ENCODE data around the gene VPS25. TPM values are rescaled to one million over a fixed set of nuclear protein-coding genes. Genes with fewer than 3 reads are reported as not detected.

Gene VPS25
- total RNA-seq, 2 experiments from 2014 or later = 90.4 to 91.7 TPM

- peak overlapping the region; percentile 90 for H3K4me3 Mint-ChIP-seq
- peaks cover 4% of the 10 kb centered on the region for H3K9me3 Mint-ChIP-seq
- H3K4me1 Mint-ChIP-seq = peaks cover 10% of the 10 kb centered on the region
- no peak for DNase-seq
- H3K36me3 Mint-ChIP-seq = peaks cover 6% of the 10 kb centered on the region
- no peaks in the 10 kb centered on the region for H3K27me3 Mint-ChIP-seq
- H3K27ac Mint-ChIP-seq = no peak overlapping the region
Measured at GRCh38 chr17:42797067-42798007, 24.1 kb downstream of the VPS25 start.

GRCh38 chr17:42798011-42798382 is 24.7 kb downstream of the VPS25 start:
- Mint-ChIP-seq H3K9me3 (peaks cover 4% of the 10 kb centered on the region), H3K27ac (peak overlapping the region; percentile 69), H3K4me1 (peaks cover 10% of the 10 kb centered on the region), H3K4me3 (peak overlapping the region; percentile 90), H3K27me3 (no peaks in the 10 kb centered on the region), H3K36me3 (peaks cover 6% of the 10 kb centered on the region)
- no peak for DNase-seq

DNA sequence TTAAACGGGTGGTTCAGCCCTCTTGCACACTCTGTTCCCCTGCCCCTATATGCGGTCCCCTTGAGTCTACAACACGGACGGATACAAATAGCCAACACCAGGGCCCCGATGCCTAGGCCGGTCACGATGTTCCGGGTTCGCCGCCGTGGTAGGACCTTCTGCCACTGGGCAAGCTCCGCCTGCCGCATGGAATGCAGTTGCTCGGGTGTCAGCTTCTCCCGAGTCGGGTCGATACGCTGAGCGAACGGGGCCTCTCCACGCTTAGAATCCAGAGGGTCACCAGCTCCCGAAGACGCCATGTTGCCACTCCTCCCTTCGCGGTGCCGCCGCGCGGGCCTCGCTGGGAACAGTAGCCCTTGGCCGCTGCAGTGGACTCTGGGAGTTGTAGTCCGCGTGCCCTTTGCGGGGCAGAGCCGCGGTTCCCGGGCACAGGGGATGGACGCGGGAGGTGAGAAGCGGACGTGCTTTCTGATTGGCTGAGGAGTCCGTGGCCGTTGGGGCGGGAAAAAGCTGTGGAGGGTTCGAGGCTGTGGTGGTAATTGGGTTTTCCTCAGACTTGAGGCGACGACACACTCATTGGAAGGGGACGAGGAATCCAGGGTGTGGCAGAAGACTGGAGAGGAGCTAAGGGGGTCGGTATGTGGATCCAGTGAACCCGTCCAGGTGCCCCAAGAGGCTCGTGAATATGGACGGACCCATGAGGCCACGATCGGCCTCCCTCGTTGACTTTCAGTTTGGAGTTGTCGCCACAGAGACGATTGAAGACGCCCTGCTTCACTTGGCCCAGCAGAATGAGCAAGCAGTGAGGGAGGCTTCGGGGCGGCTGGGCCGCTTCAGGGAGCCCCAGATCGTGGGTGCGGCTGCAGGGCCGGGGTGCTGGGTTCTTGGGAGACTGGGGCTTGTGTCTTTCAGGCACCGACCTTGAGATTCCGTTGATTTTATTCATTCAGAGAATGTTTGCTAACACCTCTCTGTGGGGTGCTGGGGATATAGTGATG is 25.4 kb downstream of the VPS25 start, which contains the start of the genes CNTD1 and COA3:
TSS of gene CNTD1 (plus strand) at position 479 of the 998 bp plus-strand sequence. CDS start at position 686, 207 bp downstream.
TSS of gene COA3 (minus strand) at position 322 of the 998 bp plus-strand sequence. CDS start at position 299, 23 bp downstream.
- peak within 1 kb of the TSS; percentile 90 for H3K4me3 Mint-ChIP-seq
- peak within 1 kb of the TSS; percentile 69 for H3K27ac Mint-ChIP-seq
- H3K9me3 Mint-ChIP-seq = peaks cover 4% of the 10 kb centered on the region
- no peaks in the 10 kb centered on the region for H3K27me3 Mint-ChIP-seq
- DNase-seq = peak; percentile 87
- H3K4me1 Mint-ChIP-seq = peaks cover 10% of the 10 kb centered on the region
- H3K36me3 Mint-ChIP-seq = peaks cover 6% of the 10 kb centered on the region

- H3K4me3 Mint-ChIP-seq = no peak overlapping the region
- H3K27me3 Mint-ChIP-seq = no peaks in the 10 kb centered on the region
- DNase-seq = no peak
- H3K9me3 Mint-ChIP-seq = peaks cover 4% of the 10 kb centered on the region
- peaks cover 4% of the 10 kb centered on the region for H3K4me1 Mint-ChIP-seq
- H3K27ac Mint-ChIP-seq = no peak overlapping the region
- H3K36me3 Mint-ChIP-seq = peaks cover 2% of the 10 kb centered on the region
Measured at GRCh38 chr17:42803074-42803883, 30.0 kb downstream of the VPS25 start.

DNA sequence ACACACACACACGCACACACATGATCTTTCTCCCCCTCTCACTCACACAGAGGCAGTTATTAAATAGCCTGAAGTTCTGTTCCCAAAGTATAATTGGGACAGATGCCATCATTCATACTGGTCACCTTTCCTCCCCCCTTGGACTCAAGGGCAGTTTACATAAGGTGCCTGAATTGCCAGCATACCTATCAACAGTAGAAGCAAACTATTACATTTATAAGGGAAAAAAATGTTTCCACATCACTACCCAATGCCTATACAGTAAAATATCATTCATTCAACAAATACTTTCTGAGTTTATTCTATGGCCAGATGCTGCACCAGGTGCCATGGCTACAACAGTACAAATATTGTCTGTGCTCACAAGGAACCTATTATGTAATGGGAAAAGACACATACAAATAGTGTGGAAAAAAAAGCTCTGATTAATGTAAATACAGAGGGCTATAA is 31.7 kb downstream of the VPS25 start:
- H3K27ac Mint-ChIP-seq = no peak overlapping the region
- H3K27me3 Mint-ChIP-seq = no peaks in the 10 kb centered on the region
- peaks cover 3% of the 10 kb centered on the region for H3K36me3 Mint-ChIP-seq

GRCh38 chr17:42806249-42806648 is 33.0 kb downstream of the VPS25 start:
- Mint-ChIP-seq H3K4me3 (no peak overlapping the region), H3K9me3 (no peaks in the 10 kb centered on the region), H3K36me3 (peaks cover 9% of the 10 kb centered on the region), H3K4me1 (no peaks in the 10 kb centered on the region), H3K27ac (no peak overlapping the region), H3K27me3 (no peaks in the 10 kb centered on the region)
- DNase-seq = no peak

More for the DNA sequence above, 31.7 kb downstream of the VPS25 start:
- Mint-ChIP-seq H3K4me3 (no peak overlapping the region), H3K4me1 (no peaks in the 10 kb centered on the region), H3K9me3 (no peaks in the 10 kb centered on the region)
- DNase-seq = no peak

GRCh38 chr17:42809250-42809649 is 36.0 kb downstream of the VPS25 start:
- Mint-ChIP-seq H3K9me3 (no peaks in the 10 kb centered on the region), H3K36me3 (peaks cover 12% of the 10 kb centered on the region), H3K4me3 (no peak overlapping the region), H3K27me3 (no peaks in the 10 kb centered on the region), H3K27ac (no peak overlapping the region), H3K4me1 (no peaks in the 10 kb centered on the region)
- no peak for DNase-seq

GRCh38 chr17:42814633-42815399 is 41.6 kb downstream of the VPS25 start:
- Mint-ChIP-seq H3K27ac (no peak overlapping the region), H3K36me3 (peaks cover 27% of the 10 kb centered on the region), H3K27me3 (no peaks in the 10 kb centered on the region), H3K4me1 (peaks cover 2% of the 10 kb centered on the region), H3K4me3 (no peak overlapping the region), H3K9me3 (no peaks in the 10 kb centered on the region)
- DNase-seq = no peak

GRCh38 chr17:42817866-42818265 is 44.6 kb downstream of the VPS25 start:
- Mint-ChIP-seq H3K9me3 (no peaks in the 10 kb centered on the region), H3K36me3 (peaks cover 28% of the 10 kb centered on the region), H3K4me3 (no peak overlapping the region), H3K27ac (no peak overlapping the region), H3K4me1 (peaks cover 13% of the 10 kb centered on the region), H3K27me3 (no peaks in the 10 kb centered on the region)
- DNase-seq = no peak

- Mint-ChIP-seq H3K36me3 (peaks cover 29% of the 10 kb centered on the region), H3K27ac (no peak overlapping the region), H3K4me3 (no peak overlapping the region), H3K27me3 (no peaks in the 10 kb centered on the region), H3K4me1 (peaks cover 14% of the 10 kb centered on the region), H3K9me3 (no peaks in the 10 kb centered on the region)
- no peak for DNase-seq
Measured at GRCh38 chr17:42818379-42818778, 45.1 kb downstream of the VPS25 start.

DNA sequence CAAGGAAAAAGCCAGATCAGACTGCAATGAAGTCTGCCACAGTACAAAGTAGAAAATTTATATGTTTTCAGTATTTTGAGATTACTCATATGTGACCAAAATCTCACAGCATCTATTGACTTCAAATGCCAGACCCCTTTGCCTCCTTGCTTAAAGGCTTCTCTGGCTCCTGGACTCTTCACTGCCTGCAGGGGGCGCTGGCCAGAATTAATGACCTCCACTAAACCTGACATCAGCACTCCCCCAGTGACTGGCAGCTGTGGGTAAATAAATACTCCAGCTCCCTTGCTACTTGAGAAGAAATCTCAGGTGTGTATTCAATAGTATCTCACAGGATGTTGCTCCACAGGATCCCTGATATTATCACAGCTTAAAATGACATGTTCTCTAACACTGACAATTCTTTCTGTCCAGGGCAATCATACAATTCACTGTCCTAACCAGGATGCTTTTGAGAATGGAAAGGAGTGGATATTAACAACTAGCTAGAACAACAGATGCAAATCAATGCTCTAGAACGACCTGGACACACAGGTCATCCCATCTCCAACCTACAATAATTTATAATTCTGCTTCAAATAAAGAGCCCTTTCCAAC is 46.8 kb downstream of the VPS25 start:
- peaks cover 19% of the 10 kb centered on the region for H3K4me1 Mint-ChIP-seq
- H3K4me3 Mint-ChIP-seq = no peak overlapping the region
- H3K27ac Mint-ChIP-seq = no peak overlapping the region

DNA sequence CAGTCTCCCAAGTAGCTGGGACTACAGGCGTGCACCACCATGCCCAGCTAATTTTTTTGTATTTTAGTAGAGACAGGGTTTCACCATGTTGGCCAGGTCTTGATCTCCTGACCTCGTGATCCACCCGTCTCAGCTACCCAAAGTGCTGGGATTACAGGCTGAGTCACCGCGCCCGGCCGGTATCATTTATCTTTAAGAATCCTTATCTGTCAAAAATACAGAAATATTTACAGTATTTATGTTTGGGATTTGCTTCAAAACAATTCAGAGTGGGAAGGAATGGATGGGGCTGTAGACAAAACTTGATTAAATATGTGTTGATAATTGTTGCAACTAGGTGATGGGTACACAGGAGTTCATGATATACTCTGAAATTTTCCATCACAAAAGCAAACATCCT is 47.9 kb downstream of the VPS25 start:
- no peak overlapping the region for H3K27ac Mint-ChIP-seq
- DNase-seq = no peak
- no peak overlapping the region for H3K4me3 Mint-ChIP-seq
- H3K4me1 Mint-ChIP-seq = peaks cover 21% of the 10 kb centered on the region
- no peaks in the 10 kb centered on the region for H3K27me3 Mint-ChIP-seq
- H3K9me3 Mint-ChIP-seq = no peaks in the 10 kb centered on the region
- peaks cover 25% of the 10 kb centered on the region for H3K36me3 Mint-ChIP-seq

More for the DNA sequence above, 46.8 kb downstream of the VPS25 start:
- Mint-ChIP-seq H3K36me3 (peaks cover 28% of the 10 kb centered on the region), H3K27me3 (no peaks in the 10 kb centered on the region), H3K9me3 (no peaks in the 10 kb centered on the region)
- peak; percentile 66 for DNase-seq

GRCh38 chr17:42827472-42827871 is 54.2 kb downstream of the VPS25 start:
- Mint-ChIP-seq H3K4me1 (peaks cover 18% of the 10 kb centered on the region), H3K27ac (no peak overlapping the region), H3K36me3 (peaks cover 8% of the 10 kb centered on the region), H3K27me3 (no peaks in the 10 kb centered on the region), H3K9me3 (no peaks in the 10 kb centered on the region), H3K4me3 (no peak overlapping the region)
- DNase-seq = no peak
